Tongue (tissue), 2 donors: ENCODE measurements around the gene IL23R. TPM values are rescaled to one million over a fixed set of nuclear protein-coding genes. Genes with fewer than 3 reads are reported as not detected.
"Not testable (repeated sequence)": the region's sequence is repeated elsewhere in the genome, so short reads cannot be mapped to it uniquely, and the experiment has no call there.

ENCODE experiments used
- DNase-seq: peaks from one replicate; pipeline ENCODE4 v3.0.0-alpha.2; 2015
- total RNA-seq: library from RNA; depleted of rRNA; stranded (reverse); fragments of >200 nt; gene quantifications from one replicate; pipeline ENCODE4 v1.2.3, GENCODE V29; 2014

IL23R gene, protein sequence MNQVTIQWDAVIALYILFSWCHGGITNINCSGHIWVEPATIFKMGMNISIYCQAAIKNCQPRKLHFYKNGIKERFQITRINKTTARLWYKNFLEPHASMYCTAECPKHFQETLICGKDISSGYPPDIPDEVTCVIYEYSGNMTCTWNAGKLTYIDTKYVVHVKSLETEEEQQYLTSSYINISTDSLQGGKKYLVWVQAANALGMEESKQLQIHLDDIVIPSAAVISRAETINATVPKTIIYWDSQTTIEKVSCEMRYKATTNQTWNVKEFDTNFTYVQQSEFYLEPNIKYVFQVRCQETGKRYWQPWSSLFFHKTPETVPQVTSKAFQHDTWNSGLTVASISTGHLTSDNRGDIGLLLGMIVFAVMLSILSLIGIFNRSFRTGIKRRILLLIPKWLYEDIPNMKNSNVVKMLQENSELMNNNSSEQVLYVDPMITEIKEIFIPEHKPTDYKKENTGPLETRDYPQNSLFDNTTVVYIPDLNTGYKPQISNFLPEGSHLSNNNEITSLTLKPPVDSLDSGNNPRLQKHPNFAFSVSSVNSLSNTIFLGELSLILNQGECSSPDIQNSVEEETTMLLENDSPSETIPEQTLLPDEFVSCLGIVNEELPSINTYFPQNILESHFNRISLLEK
- total RNA-seq: not detected

DNA sequence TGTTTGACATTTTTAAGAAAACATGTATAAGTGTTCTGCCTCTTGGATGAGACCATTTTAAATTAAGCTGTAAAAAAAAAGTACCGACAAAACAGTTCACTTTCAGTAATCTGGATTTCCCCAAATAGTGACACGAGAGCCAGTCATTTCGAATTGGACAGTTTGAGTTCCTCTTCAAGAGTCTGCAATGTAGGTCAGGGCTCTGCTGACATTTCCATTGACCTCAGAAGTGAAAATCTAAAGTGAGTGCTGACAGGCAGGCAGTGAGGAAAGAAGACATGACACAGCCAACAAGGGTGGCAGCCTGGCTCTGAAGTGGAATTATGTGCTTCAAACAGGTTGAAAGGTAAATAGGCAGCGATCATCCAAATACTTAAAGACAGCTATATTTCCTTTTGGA, at the start of gene IL23R:
Gene IL23R (plus strand): TSS at position 259 of the 400 bp plus-strand sequence. CDS start 1,667 bp downstream, outside the sequence.
- no peak for DNase-seq

DNA sequence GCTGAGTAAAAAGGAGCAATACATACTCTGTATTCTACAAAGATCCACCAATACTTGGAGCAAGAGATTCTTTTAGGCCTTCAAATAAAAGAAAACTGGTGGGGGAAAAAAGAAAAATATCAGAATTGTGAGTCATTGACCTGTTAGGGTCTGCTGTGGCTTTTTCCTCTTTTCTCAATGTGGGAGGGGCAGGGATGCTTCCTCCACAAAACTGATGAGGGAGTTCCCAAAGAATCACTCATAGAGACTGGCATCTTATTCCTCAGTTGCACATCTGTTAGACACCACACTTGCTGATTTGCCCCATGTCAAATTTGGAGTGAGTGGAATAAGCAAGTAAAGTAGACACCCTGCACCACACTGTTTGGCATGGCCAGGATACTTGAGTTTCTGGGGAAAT, 48.1 kb upstream of the IL23R start:
- DNase-seq: no peak

- DNase-seq: no peak
Observed at GRCh38 chr1:67118646-67119045, 47.6 kb upstream of the IL23R start.

GRCh38 chr1:67120855-67121619, 45.2 kb upstream of the IL23R start:
- DNase-seq: no peak

- no peak for DNase-seq
Observed at GRCh38 chr1:67124455-67124854, 41.8 kb upstream of the IL23R start.

- DNase-seq: no peak
Observed at GRCh38 chr1:67126111-67126746, 40.0 kb upstream of the IL23R start.

DNA sequence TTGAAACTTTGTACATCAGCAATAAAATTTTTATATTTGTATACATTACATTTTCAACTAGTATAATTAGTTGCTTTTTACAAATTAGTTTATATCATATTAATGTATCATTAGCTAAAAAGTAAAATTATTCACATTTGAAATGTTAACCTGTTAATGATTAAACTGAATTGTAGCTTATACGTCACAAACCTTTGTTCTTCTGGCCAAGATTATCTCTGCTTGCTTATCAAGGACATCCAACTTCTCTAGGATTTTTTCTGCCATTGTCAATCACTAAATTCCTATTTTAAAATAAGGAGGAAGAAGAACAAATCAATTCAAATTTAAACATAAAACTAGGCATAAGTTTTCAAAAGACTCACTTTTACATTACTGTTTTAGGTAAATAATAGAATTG, 39.3 kb upstream of the IL23R start:
- no peak for DNase-seq

GRCh38 chr1:67130673-67131072, 35.6 kb upstream of the IL23R start:
- DNase-seq: no peak

DNA sequence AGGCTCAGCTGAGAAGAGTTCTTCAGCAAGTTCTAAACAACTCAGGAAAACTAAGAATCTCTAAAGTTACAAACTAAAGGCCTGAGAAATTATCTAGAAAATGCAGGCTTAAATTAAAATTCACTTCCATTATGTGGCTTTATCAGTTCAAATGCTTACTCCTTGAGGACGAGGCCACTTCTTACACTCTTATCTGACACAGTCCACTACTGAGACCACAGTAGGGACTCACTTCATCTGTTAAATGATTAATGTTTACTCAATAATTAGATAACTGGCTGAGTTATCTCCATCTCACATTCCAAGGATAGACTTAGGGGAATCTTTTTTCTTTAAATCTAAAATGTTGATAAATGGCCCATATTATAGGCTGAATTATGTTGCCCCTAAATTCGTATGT, 33.1 kb upstream of the IL23R start:
- no peak for DNase-seq

- peak; percentile 75 for DNase-seq
Observed at GRCh38 chr1:67134695-67135094, 31.6 kb upstream of the IL23R start, which contains the start of gene C1orf141. Gene C1orf141, minus strand, starts transcription at chr1:67134970. Its CDS starts 7,730 bp downstream, at chr1:67127240.

DNA sequence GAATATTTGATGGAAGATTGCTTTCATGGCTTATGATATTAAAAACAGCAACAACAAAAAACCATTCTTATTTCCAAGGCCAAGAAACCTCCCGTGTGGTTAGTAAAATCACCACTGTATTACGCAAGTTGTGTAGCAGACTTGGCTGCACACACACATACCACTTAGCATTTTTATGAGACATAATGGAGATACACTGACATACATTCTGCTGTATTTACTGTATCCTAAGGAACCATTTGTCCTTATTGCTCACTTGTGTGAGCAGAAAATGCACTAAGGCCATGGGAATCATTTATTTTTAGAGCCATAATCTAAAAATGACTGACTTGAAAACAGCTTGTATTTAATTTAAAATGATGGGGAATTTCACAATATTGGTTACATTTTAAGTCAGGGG, 30.9 kb upstream of the IL23R start:
- peak; percentile 1 for DNase-seq

GRCh38 chr1:67137307-67137753, 28.9 kb upstream of the IL23R start:
- DNase-seq: no peak

GRCh38 chr1:67138813-67139499, 27.3 kb upstream of the IL23R start:
- no peak for DNase-seq

DNA sequence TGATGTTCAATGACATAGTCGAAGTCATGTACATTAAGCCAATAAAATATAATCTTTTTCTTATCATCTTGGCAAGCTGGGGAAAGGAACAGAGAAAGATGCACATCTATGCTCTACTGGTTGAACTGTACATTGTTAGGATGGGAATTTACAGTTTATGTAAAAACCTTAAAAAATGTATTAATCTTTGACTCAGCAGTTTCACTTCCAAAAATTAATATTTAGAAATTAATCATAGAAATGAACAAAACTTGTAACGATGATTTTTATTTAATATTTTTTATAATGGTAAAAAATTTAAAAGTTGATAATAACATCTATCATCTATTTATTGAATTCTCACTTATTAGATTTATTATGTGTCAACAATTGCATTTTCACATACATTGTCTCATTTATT, 25.8 kb upstream of the IL23R start:
- no peak for DNase-seq

- DNase-seq: not testable (repeated sequence)
Observed at GRCh38 chr1:67141832-67142231, 24.4 kb upstream of the IL23R start.

- no peak for DNase-seq
Observed at GRCh38 chr1:67142931-67143330, 23.3 kb upstream of the IL23R start.

DNA sequence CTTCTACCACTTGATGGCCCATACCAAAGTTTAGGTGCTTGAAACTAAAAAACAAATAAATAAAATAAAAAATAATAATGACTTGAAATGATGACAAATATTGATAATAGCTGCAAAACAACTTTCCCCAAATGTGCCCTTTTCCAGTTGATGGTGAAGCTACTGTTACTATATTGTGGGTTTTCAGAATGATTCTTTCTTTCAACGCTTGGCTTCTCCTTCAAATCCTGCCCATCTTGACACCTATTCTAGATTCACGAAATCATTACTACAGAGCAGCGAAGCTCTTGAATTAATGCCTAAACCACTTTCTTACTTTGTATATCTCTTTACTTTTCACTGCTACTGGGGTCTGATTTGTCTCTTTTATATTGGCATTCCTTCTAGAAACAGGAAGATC, 22.3 kb upstream of the IL23R start:
- no peak for DNase-seq

GRCh38 chr1:67144696-67145095, 21.6 kb upstream of the IL23R start:
- DNase-seq: no peak

GRCh38 chr1:67146101-67146500, 20.2 kb upstream of the IL23R start:
- DNase-seq: no peak

GRCh38 chr1:67146539-67146938, 19.7 kb upstream of the IL23R start:
- DNase-seq: no peak

- DNase-seq: not testable (repeated sequence)
Observed at GRCh38 chr1:67147973-67148372, 18.3 kb upstream of the IL23R start.
